GM18498 (cell line): ENCODE data around the gene P3H3.
"Not testable (repeated sequence)": the region's sequence is repeated elsewhere in the genome, so short reads cannot be mapped to it uniquely, and the experiment has no call there.

Experiments used
- ATAC-seq: cut with Tn5 transposase; IDR thresholded peaks from one replicate; pipeline ENCODE4 v1.9.1; 2021; ENCODE audit warnings: mild to moderate bottlenecking, moderate library complexity; ENCODE audit not compliant: unreplicated experiment

Gene P3H3

DNA sequence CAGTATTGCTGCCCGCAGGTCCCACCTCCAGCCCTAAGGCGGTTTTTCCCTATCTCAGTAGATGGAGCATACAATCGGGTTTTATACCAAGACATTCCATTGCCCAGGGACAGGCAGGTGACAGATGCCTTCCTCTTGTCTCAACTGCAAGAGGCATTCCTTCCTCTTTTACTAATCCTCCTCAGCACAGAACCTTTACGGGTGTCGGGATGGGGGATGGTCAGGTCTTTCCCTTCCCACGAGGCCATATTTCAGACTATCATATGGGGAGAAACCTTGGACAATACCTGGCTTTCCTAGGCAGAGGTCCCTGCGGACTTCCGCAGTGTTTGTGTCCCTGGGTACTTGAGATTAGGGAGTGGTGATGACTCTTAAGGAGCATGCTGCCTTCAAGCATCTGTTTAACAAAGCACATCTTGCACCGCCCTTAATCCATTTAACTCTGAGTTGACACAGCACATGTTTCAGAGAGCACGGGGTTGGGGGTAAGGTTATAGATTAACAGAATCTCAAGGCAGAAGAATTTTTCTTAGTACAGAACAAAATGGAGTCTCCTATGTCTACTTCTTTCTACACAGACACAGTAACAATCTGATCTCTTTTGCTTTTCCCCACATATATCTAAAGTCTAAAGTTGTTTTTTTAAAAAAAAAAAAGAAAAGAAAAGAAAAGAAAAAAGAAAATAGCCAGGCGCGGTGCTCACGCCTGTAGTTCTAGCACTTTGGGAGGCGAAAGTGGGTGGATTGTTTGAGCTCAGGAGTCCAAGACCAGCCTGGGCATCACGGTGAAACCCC is 58.2 kb downstream of the P3H3 start:
- not testable (repeated sequence) for ATAC-seq

DNA sequence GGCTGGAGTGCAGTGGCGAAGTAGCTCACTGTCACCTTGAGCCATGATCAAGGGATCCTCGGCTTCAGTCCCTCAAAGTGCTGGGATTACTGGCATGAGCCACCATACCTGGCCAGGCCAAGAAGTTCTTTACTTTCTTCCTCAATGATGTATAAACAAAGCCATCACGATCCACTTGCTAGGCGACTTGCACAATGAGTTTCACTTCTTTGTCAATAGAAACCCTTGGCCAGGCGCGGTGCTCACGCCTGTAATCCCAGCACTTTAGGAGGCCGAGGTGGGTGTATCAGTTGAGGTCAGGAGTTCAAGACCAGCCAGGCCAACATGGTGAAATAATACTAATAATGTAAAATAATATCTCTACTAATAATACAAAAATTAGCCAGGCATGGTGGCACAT is 59.3 kb downstream of the P3H3 start:
- ATAC-seq, result no peak

DNA sequence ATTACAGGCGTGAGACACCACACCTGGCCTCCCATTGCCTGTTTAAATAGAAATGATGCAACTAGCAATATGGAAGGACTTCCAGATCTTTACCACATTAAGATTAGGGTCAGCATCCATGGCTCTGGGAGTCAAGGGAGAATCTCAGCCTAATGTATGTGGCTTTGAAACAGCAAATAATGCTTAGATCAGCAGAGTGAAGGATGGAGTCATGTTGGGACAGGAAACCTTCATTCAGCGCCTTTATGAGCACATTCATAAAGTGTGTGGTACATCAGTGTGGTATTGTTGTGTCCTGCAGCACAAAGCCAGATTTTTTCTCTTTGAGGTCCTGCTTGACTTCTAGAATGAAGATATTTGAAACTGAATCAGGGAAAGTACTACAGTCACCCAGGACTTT is 60.2 kb downstream of the P3H3 start:
- ATAC-seq, result no peak

DNA sequence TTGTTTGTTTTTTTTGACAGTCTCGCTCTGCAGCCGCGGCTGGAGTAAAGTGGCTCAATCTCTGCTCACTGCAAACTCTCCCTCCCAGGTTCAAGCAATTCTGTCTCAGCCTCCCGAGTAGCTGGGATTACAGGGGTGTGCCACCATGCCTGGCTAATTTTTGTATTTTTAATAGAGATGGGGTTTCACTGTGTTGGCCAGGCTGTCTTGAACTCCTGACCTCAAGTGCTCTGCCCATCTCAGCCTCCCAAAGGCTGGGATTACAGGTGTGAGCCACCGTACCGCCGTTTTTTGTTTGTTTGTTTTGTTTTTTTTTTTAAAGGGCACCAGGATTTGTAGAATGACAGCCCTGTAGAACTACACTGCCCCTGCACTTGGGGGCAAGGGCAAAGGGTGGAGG is 60.6 kb downstream of the P3H3 start:
- not testable (repeated sequence) for ATAC-seq
